Esophagus squamous epithelium (tissue), 4 donors: Measurements from ENCODE around the gene MAPK7.

ENCODE experiments used
- CTCF ChIP-seq, 6 experiments: fragments of 450-650 bp in 4 of 6; fragments of 200-600 bp in 2 of 6; sonication (generic) in 2 of 6; IDR thresholded peaks; one replicate each; pipeline ENCODE4 v1.5.1; 2016 to 2019; ENCODE audit warnings: antibody characterized with exemption in 6 of 6, mild to moderate bottlenecking in 4 of 6, moderate library complexity in 4 of 6
- POLR2A ChIP-seq, 4 donors: fragments of 450-650 bp; IDR thresholded peaks; one replicate each; pipeline ENCODE4 v1.6.1; 2017; ENCODE audit warnings: antibody characterized with exemption in 4 of 4, mild to moderate bottlenecking in 4 of 4, moderate library complexity in 3 of 4

- peak in 5 of 6 experiments; percentile 8 to 50 (median 20) for TF ChIP-seq CTCF (IDR thresholded peaks at IDR 0.05)
- no peak for TF ChIP-seq POLR2A (IDR thresholded peaks at IDR 0.05)
Observed at GRCh38 chr17:19336938-19337711, 41.2 kb upstream of the MAPK7 start.
